HG03045 (cell line): ENCODE measurements around the gene C1QTNF12.
"Not testable (repeated sequence)": the region's sequence is repeated elsewhere in the genome, so short reads cannot be mapped to it uniquely, and the experiment has no call there.

ENCODE experiments used
- ATAC-seq: cut with Tn5 transposase; IDR thresholded peaks from one replicate; pipeline ENCODE4 v1.9.1; 2021; ENCODE audit warnings: mild to moderate bottlenecking, moderate library complexity; ENCODE audit not compliant: unreplicated experiment

The C1QTNF12 gene

GRCh38 chr1:1200876-1201810 is 45.4 kb downstream of the C1QTNF12 start:
- ATAC-seq, result peak; percentile 39

GRCh38 chr1:1199961-1200875 is 46.3 kb downstream of the C1QTNF12 start:
- ATAC-seq, result no peak

GRCh38 chr1:1199141-1199960 is 47.2 kb downstream of the C1QTNF12 start:
- no peak for ATAC-seq

GRCh38 chr1:1198423-1199140 is 47.9 kb downstream of the C1QTNF12 start:
- ATAC-seq, result no peak

GRCh38 chr1:1197551-1198422 is 48.7 kb downstream of the C1QTNF12 start:
- ATAC-seq, result no peak

- no peak for ATAC-seq
These were observed 49.4 kb downstream of the C1QTNF12 start for GRCh38 chr1:1197188-1197500.

GRCh38 chr1:1196431-1197187 is 49.9 kb downstream of the C1QTNF12 start:
- ATAC-seq, result no peak

GRCh38 chr1:1195726-1196125 is 50.8 kb downstream of the C1QTNF12 start:
- not testable (repeated sequence) for ATAC-seq

- ATAC-seq, result no peak
These were observed 51.8 kb downstream of the C1QTNF12 start for GRCh38 chr1:1194723-1195122.
